GM12872 (cell line): ENCODE data around the gene CEP63.

Source experiments
- TF ChIP-seq, protein P1 (sequence below): IDR thresholded peaks from 3 replicates; pipeline ENCODE4 v1.5.1; 2011; ENCODE audit warnings: low read depth, mild to moderate bottlenecking, low read length, moderate library complexity; ENCODE audit not compliant: insufficient read depth

Gene CEP63

GRCh38 chr3:134606033-134607025 is 120.5 kb downstream of the CEP63 start:
- TF ChIP-seq, protein P1, sequence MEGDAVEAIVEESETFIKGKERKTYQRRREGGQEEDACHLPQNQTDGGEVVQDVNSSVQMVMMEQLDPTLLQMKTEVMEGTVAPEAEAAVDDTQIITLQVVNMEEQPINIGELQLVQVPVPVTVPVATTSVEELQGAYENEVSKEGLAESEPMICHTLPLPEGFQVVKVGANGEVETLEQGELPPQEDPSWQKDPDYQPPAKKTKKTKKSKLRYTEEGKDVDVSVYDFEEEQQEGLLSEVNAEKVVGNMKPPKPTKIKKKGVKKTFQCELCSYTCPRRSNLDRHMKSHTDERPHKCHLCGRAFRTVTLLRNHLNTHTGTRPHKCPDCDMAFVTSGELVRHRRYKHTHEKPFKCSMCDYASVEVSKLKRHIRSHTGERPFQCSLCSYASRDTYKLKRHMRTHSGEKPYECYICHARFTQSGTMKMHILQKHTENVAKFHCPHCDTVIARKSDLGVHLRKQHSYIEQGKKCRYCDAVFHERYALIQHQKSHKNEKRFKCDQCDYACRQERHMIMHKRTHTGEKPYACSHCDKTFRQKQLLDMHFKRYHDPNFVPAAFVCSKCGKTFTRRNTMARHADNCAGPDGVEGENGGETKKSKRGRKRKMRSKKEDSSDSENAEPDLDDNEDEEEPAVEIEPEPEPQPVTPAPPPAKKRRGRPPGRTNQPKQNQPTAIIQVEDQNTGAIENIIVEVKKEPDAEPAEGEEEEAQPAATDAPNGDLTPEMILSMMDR: no peak

DNA sequence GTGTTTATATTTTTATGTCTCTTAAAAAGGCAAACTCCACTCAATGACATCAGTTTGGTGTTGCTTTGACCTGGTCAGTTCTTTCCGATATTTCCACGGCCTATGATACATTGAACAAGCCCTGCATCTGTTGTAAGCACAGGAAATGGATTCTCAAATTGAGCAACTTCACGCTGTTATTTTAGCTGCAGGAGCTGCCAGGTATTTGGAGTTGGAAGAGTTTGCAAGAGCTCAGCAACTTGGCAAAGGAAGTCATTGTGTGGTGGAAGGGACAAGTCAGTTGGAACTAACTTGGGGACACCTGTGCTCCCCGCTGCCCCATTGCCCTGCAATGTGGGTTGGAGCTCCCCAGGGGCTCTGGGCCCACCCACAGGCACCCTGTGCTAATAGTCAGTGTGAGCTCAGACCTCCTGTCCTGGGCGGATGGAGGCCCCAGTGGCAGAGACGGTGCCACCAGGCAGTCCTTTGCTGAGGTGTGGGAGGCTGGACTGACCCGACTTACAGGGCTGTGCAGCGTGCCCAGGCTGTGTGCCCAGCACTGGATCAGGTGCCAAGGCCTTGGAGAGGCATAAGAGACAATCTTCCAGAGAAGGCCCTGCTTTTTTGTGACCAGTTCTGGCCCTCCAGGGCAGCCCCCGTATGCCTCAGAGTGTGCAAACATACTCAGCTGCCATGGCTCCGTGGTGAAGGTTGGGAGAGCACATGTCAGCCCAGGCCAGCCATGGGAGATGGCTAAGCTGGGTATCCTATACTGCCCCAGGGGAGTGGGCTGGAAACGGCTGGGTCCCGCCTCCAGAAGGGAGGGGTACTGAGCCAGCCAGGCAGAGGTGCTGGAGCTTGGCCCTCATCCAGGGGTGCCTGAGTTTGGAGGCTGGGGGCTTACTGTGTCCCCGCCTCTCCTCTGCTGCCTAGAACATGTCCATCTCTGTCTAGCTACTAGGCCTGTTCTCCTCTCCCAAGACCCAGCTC is 121.5 kb downstream of the CEP63 start:
- TF ChIP-seq, protein P1: no peak

GRCh38 chr3:134608023-134608770 is 122.3 kb downstream of the CEP63 start:
- TF ChIP-seq, protein P1: no peak

DNA sequence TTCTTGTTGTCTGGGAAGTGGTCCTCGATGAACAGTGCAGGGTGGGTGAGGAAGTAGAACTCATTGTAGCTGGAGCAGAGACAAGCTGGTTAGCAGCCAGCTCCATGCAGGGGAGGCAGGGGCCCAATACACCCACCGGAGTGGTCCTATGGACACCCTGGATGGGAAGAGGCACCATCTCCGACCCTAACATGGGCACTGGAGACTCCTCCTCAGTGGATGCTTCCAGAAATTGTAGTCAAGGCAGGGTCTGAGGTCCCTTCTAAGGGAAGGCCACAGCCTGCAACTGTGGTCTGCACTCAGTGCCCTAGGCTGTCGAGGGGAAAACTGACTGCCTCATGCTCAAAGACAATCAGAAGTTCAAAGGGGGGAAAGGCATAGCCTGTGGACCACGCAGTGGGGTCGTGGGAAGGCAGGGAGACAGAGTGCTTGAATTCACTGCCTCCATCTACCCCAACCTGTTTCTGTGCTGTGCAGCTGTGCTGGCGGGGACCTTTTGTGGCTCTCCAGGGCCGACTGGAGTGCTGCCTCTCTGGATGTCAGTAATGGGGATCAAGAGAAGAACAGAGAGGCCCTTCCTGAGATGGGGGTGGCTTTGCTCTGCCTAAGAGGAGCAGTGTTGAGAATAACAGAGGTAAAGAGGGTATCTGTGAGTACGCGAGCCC is 123.0 kb downstream of the CEP63 start:
- TF ChIP-seq, protein P1: no peak

DNA sequence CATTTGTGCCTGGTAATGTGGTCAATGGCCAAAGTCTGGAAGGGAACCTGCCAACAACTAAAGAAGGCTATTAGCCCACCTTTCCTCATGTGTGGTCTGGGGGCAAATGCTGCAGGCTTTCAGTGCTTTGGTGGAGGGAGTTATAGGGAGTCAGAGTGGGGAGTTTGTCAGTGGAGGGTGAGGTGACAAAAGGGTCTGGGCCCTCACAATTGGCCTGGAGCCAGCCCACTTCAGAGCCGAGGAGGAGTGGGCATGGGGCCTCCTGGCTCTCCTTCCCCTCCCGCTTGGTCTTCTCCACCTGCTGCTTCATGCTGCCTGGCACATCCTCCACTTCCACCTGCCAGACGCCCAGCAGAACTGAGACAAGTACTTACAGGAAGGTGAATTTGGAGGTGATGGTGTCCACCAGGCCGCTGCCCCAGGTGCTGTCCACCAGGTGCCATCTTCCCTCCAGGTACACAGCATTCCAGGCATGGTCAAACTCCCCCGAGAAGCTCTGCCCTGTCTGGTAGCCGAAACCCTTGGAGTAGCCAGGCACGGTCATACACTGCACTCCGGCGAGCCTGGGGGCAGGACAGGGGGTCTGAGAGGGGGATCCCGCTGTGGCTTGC is 124.1 kb downstream of the CEP63 start:
- TF ChIP-seq, protein P1: no peak
